Breast epithelium (tissue), 4 donors: ENCODE results near the gene ASAP3. TPM values are rescaled to one million over a fixed set of nuclear protein-coding genes. Genes with fewer than 3 reads are reported as not detected.

Experiments
- DNase-seq, 2 donors: peaks; one replicate each; pipeline ENCODE4 v3.0.0-alpha.2; 2019; ENCODE audit warnings: low spot score in 2 of 2
- H3K27ac ChIP-seq, 2 donors: fragments of 200-600 bp; sonication (generic) in 1 of 2; one replicate each; pipeline ENCODE4 v1.5.1; 2016 to 2019; ENCODE audit warnings: mild to moderate bottlenecking in 1 of 2
- H3K27me3 ChIP-seq, 2 donors: fragments of 200-600 bp; sonication (generic) in 1 of 2; one replicate each; pipeline versions ENCODE4 v1.5.1 to v1.6.0; 2017 to 2019; ENCODE audit warnings: control low read depth in 1 of 2, mild to moderate bottlenecking in 1 of 2
- H3K36me3 ChIP-seq: fragments of 200-600 bp; one replicate; pipeline ENCODE4 v1.5.1; 2019
- H3K4me1 ChIP-seq, 2 donors: fragments of 200-600 bp; sonication (generic); one replicate each; pipeline ENCODE4 v1.5.1; 2016 to 2019; ENCODE audit warnings: control low read depth in 1 of 2
- H3K4me3 ChIP-seq, 3 donors: fragments of 200-600 bp; sonication (generic); 1 replicate in 2 of 3; 2 replicates in 1 of 3; pipeline ENCODE4 v1.5.1; 2016 to 2019; ENCODE audit warnings: mild to moderate bottlenecking in 3 of 3, moderate library complexity in 2 of 3
- H3K9me3 ChIP-seq, 2 donors: fragments of 200-600 bp; sonication (generic) in 1 of 2; one replicate each; pipeline ENCODE4 v1.5.1; 2016 to 2019; ENCODE audit warnings: control low read depth in 1 of 2
- POLR2A ChIP-seq: fragments of 450-650 bp; IDR thresholded peaks from one replicate; pipeline ENCODE4 v1.6.1; 2016; ENCODE audit warnings: antibody characterized with exemption, mild to moderate bottlenecking, moderate library complexity
- POLR2AphosphoS5 ChIP-seq, 3 donors: sonication (generic); formaldehyde crosslinking; IDR thresholded peaks; one replicate each; pipeline ENCODE4 v1.6.1; 2017; ENCODE audit warnings: antibody characterized with exemption in 3 of 3
- intact Hi-C: fragments of 100-400 bp; cut with DNase I; formaldehyde crosslinking; loops from one replicate; pipeline ENCODE4 v1.15.1; 2023; ENCODE audit warnings: low total_unique reads
- total RNA-seq, 3 donors: library from RNA; depleted of rRNA; stranded (reverse); fragments of >200 nt; gene quantifications; one replicate each; pipeline ENCODE4 v1.1.0, GENCODE V29; 2016
- TF ChIP-seq, protein P1 (sequence below), 3 donors: fragments of 450-650 bp; IDR thresholded peaks; one replicate each; pipeline ENCODE4 v1.5.1; 2016 to 2017; ENCODE audit warnings: antibody characterized with exemption in 3 of 3, mild to moderate bottlenecking in 3 of 3, moderate library complexity in 3 of 3

The ASAP3 gene
- total RNA-seq, 3 donors from 2014 or later, result 47.7 to 61.6 (median 54.9) TPM

- no peaks in the 10 kb centered on the region for H3K27me3 ChIP-seq
- H3K4me1 ChIP-seq, result peaks cover 0 to 12% of the 10 kb centered on the region in 2 donors
- no peaks in the 10 kb centered on the region for H3K36me3 ChIP-seq
- peak overlapping the region; percentile 57 to 84 for H3K27ac ChIP-seq
- TF ChIP-seq POLR2A, result no peak
- TF ChIP-seq, protein P1, sequence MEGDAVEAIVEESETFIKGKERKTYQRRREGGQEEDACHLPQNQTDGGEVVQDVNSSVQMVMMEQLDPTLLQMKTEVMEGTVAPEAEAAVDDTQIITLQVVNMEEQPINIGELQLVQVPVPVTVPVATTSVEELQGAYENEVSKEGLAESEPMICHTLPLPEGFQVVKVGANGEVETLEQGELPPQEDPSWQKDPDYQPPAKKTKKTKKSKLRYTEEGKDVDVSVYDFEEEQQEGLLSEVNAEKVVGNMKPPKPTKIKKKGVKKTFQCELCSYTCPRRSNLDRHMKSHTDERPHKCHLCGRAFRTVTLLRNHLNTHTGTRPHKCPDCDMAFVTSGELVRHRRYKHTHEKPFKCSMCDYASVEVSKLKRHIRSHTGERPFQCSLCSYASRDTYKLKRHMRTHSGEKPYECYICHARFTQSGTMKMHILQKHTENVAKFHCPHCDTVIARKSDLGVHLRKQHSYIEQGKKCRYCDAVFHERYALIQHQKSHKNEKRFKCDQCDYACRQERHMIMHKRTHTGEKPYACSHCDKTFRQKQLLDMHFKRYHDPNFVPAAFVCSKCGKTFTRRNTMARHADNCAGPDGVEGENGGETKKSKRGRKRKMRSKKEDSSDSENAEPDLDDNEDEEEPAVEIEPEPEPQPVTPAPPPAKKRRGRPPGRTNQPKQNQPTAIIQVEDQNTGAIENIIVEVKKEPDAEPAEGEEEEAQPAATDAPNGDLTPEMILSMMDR (IDR thresholded peaks at IDR 0.05), result no peak
- TF ChIP-seq POLR2AphosphoS5 (IDR thresholded peaks at IDR 0.05), result peak in 1 of 3 donors; percentile 11
- intact Hi-C loops, result no loop called here
- no peak for DNase-seq
- no peaks in the 10 kb centered on the region for H3K9me3 ChIP-seq
- no peak overlapping the region for H3K4me3 ChIP-seq
Observed at GRCh38 chr1:23475641-23476040, 8.3 kb downstream of the ASAP3 start.

DNA sequence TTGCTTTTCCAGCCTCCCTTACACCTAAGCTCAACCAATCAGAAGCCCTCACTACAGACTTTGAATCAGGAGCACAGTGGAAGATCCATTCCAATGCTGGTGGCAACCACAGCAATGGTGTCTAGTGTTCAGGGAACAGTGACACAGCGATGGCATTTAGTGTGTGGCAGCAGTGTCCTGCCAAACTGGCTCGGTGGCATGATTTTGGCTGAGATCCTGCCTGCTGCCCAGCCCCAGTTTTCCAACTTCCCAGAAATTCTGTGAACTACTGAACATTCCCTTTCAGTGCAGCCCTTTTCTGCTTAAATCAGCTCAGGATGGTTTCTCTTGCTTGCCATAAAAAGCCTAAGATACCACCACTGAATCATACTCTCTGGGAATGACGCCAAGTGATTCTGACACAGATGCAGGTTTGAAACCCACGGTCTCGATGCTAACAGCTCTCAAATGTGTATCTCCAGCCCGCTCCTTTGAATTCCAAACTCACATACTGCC is 8.8 kb downstream of the ASAP3 start:
- peaks cover 0 to 12% of the 10 kb centered on the region in 2 donors for H3K4me1 ChIP-seq
- H3K9me3 ChIP-seq, result no peaks in the 10 kb centered on the region
- H3K27ac ChIP-seq, result peak overlapping the region; percentile 57 to 84
- no peaks in the 10 kb centered on the region for H3K27me3 ChIP-seq
- intact Hi-C loops, result no loop called here
- H3K36me3 ChIP-seq, result no peaks in the 10 kb centered on the region
- peak in 1 of 2 donors; percentile 67 for DNase-seq
- TF ChIP-seq POLR2AphosphoS5 (IDR thresholded peaks at IDR 0.05), result peak in 1 of 3 donors; percentile 4
- TF ChIP-seq, protein P1 (IDR thresholded peaks at IDR 0.05), result no peak
- TF ChIP-seq POLR2A, result no peak
- H3K4me3 ChIP-seq, result peak overlapping the region in 1 of 3 donors; percentile 7

GRCh38 chr1:23473037-23473800 is 10.8 kb downstream of the ASAP3 start:
- DNase-seq, result no peak
- no peaks in the 10 kb centered on the region for H3K27me3 ChIP-seq
- no peaks in the 10 kb centered on the region for H3K9me3 ChIP-seq
- H3K4me3 ChIP-seq, result no peak overlapping the region
- peak overlapping the region; percentile 64 to 69 for H3K27ac ChIP-seq
- intact Hi-C loops, result no loop called here
- peaks cover 0 to 12% of the 10 kb centered on the region in 2 donors for H3K4me1 ChIP-seq
- TF ChIP-seq, protein P1 (IDR thresholded peaks at IDR 0.05), result no peak
- TF ChIP-seq POLR2AphosphoS5 (IDR thresholded peaks at IDR 0.05) (no peak), POLR2A (no peak)
- no peaks in the 10 kb centered on the region for H3K36me3 ChIP-seq

DNA sequence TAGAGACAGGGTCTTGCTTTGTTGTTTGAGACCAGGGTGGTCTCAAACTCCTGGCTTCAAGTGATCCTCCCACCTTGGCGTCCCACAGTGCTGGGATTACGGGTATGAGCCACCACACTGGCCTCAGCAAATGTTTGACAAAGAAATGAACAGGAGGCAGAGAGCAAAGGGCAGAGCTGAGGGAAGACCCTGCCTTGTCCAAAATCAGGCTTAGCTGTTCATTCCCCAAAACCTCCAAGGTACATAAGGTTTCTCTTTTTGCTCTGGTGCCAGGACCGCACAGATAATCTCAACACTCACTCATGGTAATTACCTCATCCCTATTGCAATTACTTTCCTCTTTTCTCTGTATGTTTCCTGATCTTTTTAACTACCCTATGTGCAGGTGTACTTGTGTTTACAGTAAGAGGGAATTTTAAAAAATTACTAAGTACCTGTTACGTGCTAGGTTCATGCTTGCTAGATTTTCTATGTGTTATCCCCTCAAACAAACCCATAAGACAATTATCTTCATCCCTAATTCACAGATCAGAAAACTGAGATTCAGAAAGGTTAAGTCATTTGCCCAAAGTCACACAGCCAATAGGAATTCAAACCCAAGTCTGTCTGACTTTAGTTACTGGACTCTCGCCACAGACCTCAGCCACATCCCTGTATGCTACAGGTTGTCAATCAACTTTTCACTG is 11.5 kb downstream of the ASAP3 start:
- TF ChIP-seq, protein P1 (IDR thresholded peaks at IDR 0.05), result no peak
- TF ChIP-seq POLR2A, result no peak
- no peak for TF ChIP-seq POLR2AphosphoS5 (IDR thresholded peaks at IDR 0.05)
- Histone ChIP-seq H3K4me3 (no peak overlapping the region), H3K36me3 (no peaks in the 10 kb centered on the region), H3K9me3 (no peaks in the 10 kb centered on the region), H3K4me1 (peaks cover 0 to 12% of the 10 kb centered on the region in 2 donors), H3K27me3 (no peaks in the 10 kb centered on the region), H3K27ac (peak overlapping the region; percentile 64 to 69)
- no peak for DNase-seq
- intact Hi-C loops, result no loop called here
